GM13977 (cell line): ENCODE results near the gene NCAM1.
"Not testable (repeated sequence)": the region's sequence is repeated elsewhere in the genome, so short reads cannot be mapped to it uniquely, and the experiment has no call there.

Source experiments
- DNase-seq: peaks from one replicate; pipeline ENCODE4 v3.0.0; 2012; ENCODE audit warnings: low spot score
- CTCF ChIP-seq: IDR thresholded peaks from 2 replicates; pipeline ENCODE4 v1.5.1; 2012; ENCODE audit warnings: mild to moderate bottlenecking, control low read depth; ENCODE audit not compliant: insufficient read depth; ENCODE audit errors: extremely low read depth, missing control alignments
- in situ Hi-C: fragments of 300-500 bp; cut with MboI; formaldehyde crosslinking; loops from one replicate; pipeline ENCODE4 v1.12.0; 2022; ENCODE audit warnings: low sequenced_read_pairs, low pct_unique_long_range_greater_than_20kb, mixed read lengths, inconsistent platforms; ENCODE audit not compliant: unreplicated experiment

Gene NCAM1

DNA sequence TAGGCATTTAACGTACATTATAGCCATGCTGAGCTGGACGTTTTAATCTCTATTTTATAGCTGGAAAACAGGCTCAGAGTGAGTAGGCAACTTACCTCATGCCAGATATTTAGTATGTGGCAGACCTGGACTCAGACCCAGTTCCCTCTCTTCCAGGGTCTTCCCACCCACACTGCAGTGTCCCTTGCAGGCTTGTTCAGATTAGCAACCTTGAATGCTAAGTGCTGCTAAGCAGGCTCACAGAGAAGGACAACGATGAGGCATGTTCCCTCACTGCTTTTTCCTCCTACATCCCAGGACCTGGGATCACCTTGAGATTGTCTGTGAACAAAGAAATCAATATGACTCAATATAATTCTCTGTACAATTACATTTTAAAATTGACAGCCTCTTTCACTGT lies 65.6 kb downstream of the NCAM1 start:
- DNase-seq = no peak
- TF ChIP-seq CTCF = no peak
- in situ Hi-C loops = no loop called here

GRCh38 chr11:113034576-113034975 lies 73.4 kb downstream of the NCAM1 start:
- no peak for TF ChIP-seq CTCF
- no peak for DNase-seq
- in situ Hi-C loops = no loop called here

GRCh38 chr11:113035708-113036107 lies 74.5 kb downstream of the NCAM1 start:
- no peak for TF ChIP-seq CTCF
- DNase-seq = no peak
- in situ Hi-C loops = no loop called here

GRCh38 chr11:113043698-113044097 lies 82.5 kb downstream of the NCAM1 start:
- in situ Hi-C loops = no loop called here
- no peak for TF ChIP-seq CTCF
- DNase-seq = no peak

GRCh38 chr11:113045146-113045545 lies 83.9 kb downstream of the NCAM1 start:
- in situ Hi-C loops = no loop called here
- TF ChIP-seq CTCF = no peak
- DNase-seq = no peak

DNA sequence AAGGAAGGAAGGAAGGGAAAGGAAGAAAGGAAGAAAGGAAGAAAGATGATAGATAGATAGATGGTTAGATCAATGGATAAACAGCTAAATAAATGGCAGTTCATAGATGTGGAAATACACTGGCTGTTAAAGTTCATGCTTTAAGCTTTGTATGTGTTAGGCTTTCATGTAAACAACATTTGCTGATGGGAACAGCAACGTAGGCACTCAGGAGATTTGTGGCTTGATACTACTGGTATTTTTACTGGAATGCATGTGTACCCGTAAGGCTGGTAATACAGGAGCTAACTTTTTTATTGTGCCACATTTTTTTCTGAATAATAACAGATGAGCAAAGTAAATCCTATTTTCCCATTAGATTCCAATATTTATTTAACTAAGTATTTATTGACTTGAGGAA lies 85.6 kb downstream of the NCAM1 start:
- DNase-seq = no peak
- in situ Hi-C loops = no loop called here
- no peak for TF ChIP-seq CTCF

- in situ Hi-C loops = no loop called here
- TF ChIP-seq CTCF = no peak
- no peak for DNase-seq
Observed at GRCh38 chr11:113048820-113049768, 87.9 kb downstream of the NCAM1 start.

DNA sequence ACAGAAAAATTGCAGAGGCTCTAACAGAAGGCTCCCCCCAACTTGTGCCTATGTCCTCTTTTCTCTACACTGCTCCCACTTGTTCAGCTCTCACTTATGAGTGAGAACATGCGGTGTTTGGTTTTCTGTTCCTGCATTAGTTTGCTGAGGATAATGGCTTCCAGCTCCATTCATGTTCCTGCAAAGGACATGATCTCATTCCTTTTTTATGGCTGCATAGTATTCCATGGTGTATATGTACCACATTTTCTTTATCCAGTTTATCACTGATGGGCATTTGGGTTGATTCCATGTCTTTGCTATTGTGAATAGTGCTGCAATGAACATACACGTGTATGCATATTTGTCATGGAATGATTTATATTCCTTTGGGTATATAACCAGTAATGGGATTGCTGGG lies 91.8 kb downstream of the NCAM1 start:
- DNase-seq, in situ Hi-C loops: not testable (repeated sequence)
